ENCODE results near the gene STRA6. TPM values are rescaled to one million over a fixed set of nuclear protein-coding genes. Genes with fewer than 3 reads are reported as not detected.

The STRA6 gene
- total RNA-seq, 1 donor from 2014 or later = 111 TPM

DNA sequence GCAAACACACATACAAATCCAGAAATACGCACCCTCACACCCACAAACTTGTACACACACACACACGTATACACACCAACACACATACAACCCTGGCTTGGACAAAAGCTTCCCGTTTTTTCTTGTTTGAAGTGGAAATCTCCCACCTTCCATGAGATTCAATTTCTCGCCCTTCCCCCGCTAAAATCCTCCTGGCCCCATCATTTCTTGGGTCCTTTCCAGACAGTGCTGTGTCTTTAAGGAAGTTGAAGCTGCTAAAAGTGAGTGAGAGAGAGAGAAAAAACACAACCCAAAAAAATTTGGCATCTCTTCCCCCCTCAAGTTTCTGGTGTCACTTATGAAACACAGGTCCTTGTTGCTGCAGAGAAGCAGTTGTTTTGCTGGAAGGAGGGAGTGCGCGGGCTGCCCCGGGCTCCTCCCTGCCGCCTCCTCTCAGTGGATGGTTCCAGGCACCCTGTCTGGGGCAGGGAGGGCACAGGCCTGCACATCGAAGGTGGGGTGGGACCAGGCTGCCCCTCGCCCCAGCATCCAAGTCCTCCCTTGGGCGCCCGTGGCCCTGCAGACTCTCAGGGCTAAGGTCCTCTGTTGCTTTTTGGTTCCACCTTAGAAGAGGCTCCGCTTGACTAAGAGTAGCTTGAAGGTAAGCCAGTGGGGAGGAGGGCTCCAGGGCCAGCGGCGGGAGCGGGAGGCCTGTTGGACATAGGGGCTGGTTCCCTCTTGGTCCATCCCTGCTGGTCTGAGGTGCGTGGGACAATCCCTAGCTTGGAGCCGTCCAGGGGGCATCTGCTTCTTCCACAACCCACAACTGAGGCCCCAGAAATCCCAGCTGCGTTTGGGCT, 29.0 kb downstream of the STRA6 start, which contains the start of gene ISLR:
TSS of gene ISLR (plus strand) at position 331 of the 839 bp plus-strand sequence. CDS start 1,149 bp downstream, outside the sequence.
- peaks cover 13% of the 10 kb centered on the region for H3K27me3 Mint-ChIP-seq (ENCODE audit: low read depth)
- H3K27ac Mint-ChIP-seq = peak within 1 kb of the TSS; percentile 57
- no peaks in the 10 kb centered on the region for H3K9me3 Mint-ChIP-seq
- H3K4me3 Mint-ChIP-seq = peak within 1 kb of the TSS; percentile 43
- no peaks in the 10 kb centered on the region for H3K36me3 Mint-ChIP-seq
- no peak for TF ChIP-seq CTCF (IDR thresholded peaks at IDR 0.05; ENCODE audit: unreplicated experiment)
- DNase-seq (ENCODE audit: low spot score in 2 of 2, unreplicated experiment in 2 of 2) = no peak
- peaks cover 61% of the 10 kb centered on the region for H3K4me1 Mint-ChIP-seq

- DNase-seq (ENCODE audit: low spot score in 2 of 2, unreplicated experiment in 2 of 2) = no peak
- no peaks in the 10 kb centered on the region for H3K9me3 Mint-ChIP-seq
- peaks cover 15% of the 10 kb centered on the region for H3K27me3 Mint-ChIP-seq (ENCODE audit: low read depth)
- peaks cover 61% of the 10 kb centered on the region for H3K4me1 Mint-ChIP-seq
- no peak for TF ChIP-seq CTCF (IDR thresholded peaks at IDR 0.05; ENCODE audit: unreplicated experiment)
- no peaks in the 10 kb centered on the region for H3K36me3 Mint-ChIP-seq
- H3K27ac Mint-ChIP-seq = peak overlapping the region; percentile 57
- peak overlapping the region; percentile 43 for H3K4me3 Mint-ChIP-seq
Measured at GRCh38 chr15:74172701-74173379, 29.7 kb downstream of the STRA6 start.

DNA sequence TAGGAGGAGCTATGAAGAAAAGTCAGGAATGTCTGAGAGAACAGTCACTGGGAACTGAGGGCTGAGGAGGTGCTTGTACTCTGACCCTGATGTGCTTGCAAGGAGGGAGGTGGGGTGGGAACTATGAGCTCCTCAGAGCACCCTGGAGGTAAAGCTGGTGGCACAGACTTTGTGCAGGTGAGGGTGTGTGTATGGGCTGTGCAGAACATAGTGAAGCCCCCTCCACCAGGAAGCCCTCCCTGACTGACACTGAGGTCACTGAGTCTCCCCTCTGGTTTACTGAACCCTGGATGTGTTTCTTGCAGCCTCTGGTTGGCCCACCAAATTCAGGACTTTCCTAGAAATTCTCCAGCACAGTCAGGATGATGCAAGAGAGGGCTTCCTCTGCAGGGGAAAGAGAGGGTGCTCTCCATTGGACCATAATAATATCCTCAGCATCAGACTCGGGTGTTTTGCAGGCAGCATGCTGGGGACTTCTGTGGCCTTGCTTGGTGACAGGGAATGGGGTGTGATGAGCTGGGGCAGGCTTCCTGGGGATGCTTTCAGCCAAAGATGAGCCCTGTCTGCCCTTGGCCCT, 30.5 kb downstream of the STRA6 start:
- no peak overlapping the region for H3K4me3 Mint-ChIP-seq
- no peak for DNase-seq (ENCODE audit: low spot score in 2 of 2, unreplicated experiment in 2 of 2)

GRCh38 chr15:74170875-74171578, 31.6 kb downstream of the STRA6 start:
- Mint-ChIP-seq H3K27me3 (ENCODE audit: low read depth) (peaks cover 6% of the 10 kb centered on the region), H3K9me3 (no peaks in the 10 kb centered on the region), H3K4me3 (no peak overlapping the region), H3K4me1 (peaks cover 43% of the 10 kb centered on the region), H3K36me3 (no peaks in the 10 kb centered on the region), H3K27ac (peak overlapping the region; percentile 53)
- TF ChIP-seq CTCF (IDR thresholded peaks at IDR 0.05; ENCODE audit: unreplicated experiment) = no peak
- peak in 1 of 2 experiments; percentile 36 for DNase-seq (ENCODE audit: low spot score in 2 of 2, unreplicated experiment in 2 of 2)

More for the DNA sequence above, 30.5 kb downstream of the STRA6 start:
- Mint-ChIP-seq H3K9me3 (no peaks in the 10 kb centered on the region), H3K27me3 (ENCODE audit: low read depth) (peaks cover 14% of the 10 kb centered on the region), H3K4me1 (peaks cover 54% of the 10 kb centered on the region), H3K27ac (peak overlapping the region; percentile 47), H3K36me3 (no peaks in the 10 kb centered on the region)
- no peak for TF ChIP-seq CTCF (IDR thresholded peaks at IDR 0.05; ENCODE audit: unreplicated experiment)
